Anterior cingulate cortex (tissue), 58 donors: ENCODE results near the gene G0S2.

Source experiments
- DNase-seq, 58 donors: peaks; one replicate each; lab custom pipeline; 2025; lab: John Stamatoyannopoulos, UW

Gene G0S2, protein sequence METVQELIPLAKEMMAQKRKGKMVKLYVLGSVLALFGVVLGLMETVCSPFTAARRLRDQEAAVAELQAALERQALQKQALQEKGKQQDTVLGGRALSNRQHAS

DNA sequence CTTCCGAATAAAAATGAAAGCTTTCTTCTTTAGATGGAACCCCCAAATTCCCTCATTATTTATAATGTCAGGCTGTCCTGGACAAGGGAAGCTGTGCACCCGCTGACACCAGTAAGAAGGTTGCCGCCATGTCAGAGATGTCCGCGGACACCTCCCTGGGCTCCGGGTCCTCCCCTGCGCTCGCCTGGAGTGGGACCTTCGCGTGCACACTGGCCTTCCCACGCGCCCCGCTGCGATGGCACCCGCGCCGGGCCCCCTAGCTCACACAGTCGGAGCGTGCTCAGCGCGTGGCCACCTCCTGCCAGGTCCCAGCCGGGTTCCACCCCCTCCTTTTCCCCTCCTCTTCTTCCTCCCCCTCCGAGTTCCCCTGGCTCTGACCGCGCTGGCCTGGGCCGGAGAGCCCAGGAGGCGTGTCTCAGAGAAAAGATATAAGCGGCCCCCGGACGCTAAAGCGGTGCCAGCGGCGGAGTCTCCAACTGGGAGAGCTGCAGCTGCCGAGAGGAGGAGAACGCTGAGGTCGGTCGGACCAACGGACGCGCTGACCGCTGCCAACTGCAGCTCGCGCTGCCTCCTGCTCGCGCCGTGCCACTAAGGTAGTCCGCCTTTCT is at the start of gene G0S2:
G0S2 (plus strand) TSS at position 456 of the 608 bp plus-strand sequence. CDS start 273 bp downstream, outside the sequence.
- peak in 41 of 58 donors; percentile 8 to 71 (median 41) for DNase-seq

DNA sequence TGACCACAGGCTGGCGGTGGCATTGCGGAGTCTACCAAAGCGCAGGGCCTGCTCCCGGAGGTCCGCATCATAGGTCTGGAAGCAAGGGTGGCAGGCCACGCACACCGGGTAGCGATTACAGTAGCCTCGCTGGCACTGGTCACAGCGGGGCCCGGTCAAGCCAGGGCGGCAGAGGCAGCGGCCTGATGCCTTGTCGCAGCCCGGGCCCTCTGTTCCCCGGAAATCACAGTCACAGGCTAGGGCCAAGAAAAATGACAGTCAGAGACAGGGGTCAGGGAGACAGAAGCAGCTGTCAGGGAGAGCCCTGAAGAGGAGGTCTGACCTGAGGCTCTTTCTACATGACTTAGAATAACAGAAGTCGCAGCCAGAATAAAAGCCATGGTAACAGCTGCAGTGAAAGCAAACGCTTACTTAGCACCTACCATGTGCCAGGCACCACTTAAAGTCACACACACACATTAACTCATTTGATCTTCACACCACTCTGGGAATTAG is 49.4 kb upstream of the G0S2 start:
- no peak for DNase-seq

- DNase-seq, result no peak
Observed at GRCh38 chr1:209626346-209627026, 48.7 kb upstream of the G0S2 start.

DNA sequence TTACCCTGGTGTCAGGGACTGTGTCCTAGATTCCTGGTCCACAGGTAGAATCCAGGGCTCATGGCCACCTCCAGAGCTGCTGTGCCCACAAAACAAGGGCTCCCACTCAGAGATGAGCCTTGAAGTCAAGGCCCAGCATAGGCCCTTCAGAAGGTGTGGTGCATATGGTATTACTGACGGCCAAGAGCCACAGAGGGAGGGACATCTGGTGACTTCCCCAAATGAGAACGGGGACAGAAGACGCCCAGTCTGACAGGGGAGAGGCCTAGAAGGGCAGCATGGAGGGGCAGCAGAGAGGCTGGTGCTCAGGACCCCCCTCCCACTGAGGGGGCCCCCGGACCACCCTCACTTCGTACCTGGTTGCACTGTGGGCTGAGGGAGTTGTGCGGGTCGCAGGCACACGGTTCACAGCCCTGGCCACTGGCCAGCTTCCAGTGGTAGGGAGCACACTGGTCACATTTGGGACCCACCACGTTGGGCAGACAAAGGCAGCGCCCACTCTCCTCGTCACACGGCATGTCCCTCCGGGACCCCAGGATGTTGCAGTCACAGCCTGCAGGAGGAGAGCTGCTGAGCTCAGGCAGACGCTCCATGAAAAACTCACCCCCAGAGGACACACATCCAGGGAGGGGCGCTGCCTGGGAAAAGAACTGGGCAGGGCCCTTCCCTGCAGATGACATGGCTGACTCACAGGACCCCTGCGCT is 48.0 kb upstream of the G0S2 start:
- no peak for DNase-seq

GRCh38 chr1:209627732-209628196 is 47.4 kb upstream of the G0S2 start:
- DNase-seq, result peak in 57 of 58 donors; percentile 17 to 90 (median 71)

DNA sequence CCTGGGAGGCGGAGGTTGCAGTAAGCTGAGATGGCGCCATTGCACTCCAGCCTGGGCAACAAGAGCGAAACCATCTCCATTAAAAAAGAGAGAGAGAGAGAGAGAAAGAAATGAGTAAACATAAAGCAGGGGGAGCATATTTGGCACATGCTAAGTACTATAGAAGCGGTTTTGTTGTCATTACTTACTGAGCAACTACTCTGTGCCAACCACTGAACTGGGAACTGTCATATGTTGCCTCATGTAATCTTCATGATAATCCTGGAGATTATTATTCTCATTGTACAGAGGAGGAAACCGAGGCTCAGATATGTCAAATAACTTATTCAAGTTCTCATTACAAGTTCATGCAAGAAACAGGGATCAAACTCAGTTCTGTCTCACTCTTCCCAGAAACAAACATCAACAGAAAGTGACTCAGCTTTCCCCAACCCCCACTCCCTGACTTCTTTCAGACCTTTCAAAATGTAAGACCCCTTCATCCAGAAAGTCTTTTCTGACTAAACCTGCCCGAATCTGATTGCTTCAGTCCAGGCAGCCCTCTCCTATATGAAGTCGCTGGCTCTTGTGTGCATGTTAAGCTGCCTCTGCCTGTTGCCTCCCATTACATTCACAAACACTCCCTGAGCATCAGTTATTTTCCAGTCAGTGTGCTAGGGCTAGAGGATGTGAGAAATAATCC is 46.5 kb upstream of the G0S2 start:
- DNase-seq, result no peak

DNA sequence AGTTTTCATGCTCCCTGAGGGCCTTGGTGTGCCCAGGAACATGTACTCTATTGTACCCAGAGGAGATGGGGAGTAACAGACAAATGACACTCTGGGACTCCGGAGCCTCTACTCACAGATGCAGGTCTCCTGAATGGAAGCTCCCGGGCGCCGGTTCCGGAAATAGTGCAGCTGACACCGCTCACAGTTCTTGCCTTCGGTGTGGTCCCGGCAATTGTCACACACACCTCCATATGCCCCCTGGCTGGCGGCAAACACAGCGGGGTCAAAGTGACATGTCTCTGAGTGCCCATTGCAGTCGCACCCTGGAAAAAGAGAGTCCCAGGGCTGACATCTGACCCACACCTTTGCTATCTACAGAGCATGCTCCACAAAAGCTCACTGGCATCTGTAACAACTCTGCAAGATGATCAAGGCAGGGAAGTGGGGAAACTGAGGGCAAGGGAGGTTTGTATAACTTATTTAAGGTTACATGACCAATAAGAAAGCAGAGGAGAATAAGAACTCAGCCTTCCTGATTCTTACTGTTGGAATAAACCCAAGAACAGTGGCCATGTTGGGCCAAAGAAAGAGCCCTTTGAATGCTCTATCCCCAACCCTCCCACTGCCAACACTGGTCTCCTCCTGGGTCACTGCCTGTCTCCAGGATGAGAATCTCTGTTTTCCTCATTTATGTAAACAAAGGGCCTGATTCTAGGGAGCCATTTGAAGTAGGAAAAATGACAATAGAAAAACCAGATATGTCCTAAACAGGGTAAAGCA is 45.4 kb upstream of the G0S2 start:
- peak in 17 of 58 donors; percentile 10 to 65 (median 34) for DNase-seq

DNA sequence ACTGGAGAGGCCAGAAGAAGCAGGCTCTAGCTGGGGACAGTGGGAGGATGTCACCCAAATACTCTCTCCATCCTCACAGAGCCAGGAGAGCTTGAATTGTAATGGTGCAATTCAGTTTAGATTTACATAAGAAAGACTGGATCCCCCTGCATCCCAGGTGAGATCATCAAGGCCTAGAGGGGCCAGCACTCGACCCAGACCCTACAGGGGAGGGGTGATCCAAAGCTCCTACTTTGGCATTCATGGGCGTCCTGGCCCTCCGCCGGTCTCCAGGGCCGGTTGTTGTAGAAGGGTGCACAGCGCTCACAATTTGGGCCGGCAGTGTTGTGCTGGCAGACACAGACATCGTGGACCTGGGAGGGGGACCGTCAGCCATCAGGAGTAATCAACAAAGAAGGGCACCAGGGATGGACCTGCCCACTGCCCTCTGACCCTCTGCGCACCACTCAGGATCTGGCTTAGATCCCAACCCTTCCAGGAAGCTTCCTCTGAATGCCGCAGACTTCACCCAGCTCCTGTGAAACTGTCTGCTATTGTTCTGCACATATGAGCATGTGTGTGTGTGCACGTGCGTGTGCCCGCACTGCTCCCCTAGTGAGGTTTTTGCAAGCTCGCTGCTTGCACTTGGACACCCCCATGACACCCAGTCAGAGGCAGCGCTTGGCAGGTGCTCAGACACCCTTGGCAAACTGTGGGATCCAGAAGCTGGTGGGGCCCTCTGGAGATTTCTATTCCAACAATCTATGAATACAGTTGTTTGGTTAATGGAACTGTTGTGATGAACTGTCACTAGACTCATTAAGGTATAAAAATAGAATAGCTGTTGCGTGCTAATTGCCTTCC is 44.6 kb upstream of the G0S2 start:
- DNase-seq, result peak in 8 of 58 donors; percentile 16 to 66 (median 38)

DNA sequence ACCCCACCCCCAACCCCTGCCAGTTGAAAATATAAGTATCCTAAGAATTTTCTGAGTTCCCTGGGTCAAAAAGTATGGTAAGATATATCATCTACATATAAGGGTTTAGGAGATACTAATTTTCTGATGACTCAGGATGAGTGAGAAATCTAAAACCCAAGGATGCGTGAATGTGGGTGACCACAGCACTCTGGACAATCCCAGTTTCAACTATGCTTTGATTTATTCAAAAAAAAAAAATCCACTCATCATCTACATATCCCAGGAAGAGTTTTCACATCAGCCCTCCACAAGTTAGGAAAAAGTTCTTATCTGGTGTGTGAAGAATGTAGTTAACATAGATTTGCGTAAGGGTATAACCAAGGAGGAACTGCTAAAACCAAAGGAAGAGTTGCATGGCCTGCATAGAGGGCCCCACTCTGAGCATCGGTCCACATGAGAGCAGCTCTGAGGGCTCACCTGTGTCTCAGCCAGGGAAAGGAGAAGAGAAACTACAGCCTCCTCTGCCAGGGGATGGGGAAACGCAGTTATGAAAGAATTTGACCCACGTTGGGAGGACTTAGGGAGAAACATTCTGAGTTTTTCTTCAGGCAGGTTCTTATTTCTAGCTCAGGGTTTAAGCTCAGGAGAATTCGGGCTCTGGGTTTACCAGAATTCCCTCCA is 41.7 kb upstream of the G0S2 start:
- no peak for DNase-seq

DNA sequence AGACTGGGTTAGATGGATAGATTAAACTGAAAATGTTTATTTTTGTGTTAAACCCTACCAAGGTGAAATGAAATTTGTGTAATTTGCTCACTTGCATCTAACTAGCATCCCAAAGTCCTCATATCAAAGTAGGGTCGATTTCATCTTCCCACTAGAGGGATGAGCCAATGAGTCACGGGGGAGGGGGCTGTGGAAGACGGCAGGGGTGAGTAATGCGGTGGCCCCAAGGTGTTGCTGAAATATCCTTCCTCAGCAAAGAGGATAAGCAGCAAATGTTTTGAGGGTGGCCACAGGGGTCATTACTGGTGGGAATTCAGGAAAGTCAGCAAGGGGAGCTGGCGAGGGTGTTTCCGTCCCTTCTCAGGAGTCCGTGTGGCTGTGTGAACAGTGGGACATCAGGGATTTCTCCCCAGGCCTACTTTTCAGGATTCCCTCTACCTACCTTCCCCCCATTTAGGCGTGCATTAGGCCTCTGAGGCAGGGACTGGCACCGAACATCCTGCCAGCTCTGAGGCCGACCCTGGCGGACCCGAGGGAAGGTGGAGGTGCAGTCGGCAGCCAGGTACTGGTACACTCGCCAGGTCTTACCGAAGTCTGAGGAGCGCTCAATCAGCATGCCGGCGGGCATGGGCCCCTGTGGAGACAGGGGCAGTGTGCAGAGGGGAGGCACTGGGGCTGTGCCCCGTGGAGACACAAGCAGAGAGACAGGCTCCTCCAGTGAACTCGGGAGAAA is 41.0 kb upstream of the G0S2 start:
- DNase-seq, result no peak

- DNase-seq, result no peak
Observed at GRCh38 chr1:209635850-209636249, 39.4 kb upstream of the G0S2 start.

DNA sequence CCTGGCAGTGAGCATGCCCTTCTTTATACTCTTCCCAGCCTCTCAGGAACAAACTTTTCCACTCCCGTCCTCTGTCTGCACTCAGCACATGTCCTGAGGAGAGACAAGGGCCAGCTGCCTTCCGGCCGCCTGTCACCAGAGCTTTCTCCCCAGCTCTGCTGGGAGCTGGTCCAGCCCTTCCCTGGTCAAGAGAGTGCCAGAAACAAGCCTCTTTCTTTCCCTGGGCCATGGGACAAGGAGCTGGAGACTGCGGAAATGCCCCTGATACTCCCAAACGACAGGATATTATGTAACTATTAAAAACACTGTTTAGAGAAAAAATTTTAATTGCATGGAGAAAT is 33.4 kb upstream of the G0S2 start:
- DNase-seq, result peak in 55 of 58 donors; percentile 13 to 93 (median 77)

- DNase-seq, result peak in 2 of 58 donors; percentile 36 to 52
Observed at GRCh38 chr1:209642816-209643215, 32.4 kb upstream of the G0S2 start.

DNA sequence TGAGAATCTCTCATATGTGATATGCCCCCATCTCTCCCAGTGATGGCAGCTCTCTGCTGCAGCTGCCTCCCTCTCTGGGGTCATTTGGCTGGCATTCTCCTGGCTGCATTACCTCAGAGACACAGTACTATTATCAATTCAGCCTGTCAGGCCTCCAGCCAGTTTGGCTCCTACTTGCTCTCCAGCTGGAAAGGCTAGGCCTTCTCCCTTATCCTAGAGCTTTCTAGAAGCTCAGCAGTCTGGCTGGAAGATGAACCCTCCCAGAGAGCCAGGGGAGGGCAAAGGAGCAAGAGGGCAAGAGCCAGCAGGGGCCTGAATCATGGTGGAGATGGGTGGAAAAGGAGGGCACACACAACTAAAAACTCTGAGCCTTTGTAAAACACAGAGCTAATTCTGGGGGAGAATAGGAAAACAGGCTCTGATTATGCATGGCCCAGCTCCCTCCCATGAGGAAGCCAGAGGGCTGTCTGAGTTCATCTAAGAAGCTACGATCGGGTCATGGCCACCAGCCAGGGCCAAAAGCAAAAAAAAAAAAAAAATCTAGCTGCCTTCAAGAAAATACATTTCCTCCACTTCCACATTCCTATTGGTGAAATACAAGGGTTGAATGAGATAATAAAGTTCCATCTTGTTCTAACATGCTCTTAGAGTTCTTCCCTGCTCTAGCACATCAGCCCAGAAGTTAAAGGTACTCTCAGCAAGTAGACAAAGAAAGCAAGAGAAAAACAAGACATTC is 31.8 kb upstream of the G0S2 start:
- DNase-seq, result peak in 53 of 58 donors; percentile 12 to 91 (median 70)

DNA sequence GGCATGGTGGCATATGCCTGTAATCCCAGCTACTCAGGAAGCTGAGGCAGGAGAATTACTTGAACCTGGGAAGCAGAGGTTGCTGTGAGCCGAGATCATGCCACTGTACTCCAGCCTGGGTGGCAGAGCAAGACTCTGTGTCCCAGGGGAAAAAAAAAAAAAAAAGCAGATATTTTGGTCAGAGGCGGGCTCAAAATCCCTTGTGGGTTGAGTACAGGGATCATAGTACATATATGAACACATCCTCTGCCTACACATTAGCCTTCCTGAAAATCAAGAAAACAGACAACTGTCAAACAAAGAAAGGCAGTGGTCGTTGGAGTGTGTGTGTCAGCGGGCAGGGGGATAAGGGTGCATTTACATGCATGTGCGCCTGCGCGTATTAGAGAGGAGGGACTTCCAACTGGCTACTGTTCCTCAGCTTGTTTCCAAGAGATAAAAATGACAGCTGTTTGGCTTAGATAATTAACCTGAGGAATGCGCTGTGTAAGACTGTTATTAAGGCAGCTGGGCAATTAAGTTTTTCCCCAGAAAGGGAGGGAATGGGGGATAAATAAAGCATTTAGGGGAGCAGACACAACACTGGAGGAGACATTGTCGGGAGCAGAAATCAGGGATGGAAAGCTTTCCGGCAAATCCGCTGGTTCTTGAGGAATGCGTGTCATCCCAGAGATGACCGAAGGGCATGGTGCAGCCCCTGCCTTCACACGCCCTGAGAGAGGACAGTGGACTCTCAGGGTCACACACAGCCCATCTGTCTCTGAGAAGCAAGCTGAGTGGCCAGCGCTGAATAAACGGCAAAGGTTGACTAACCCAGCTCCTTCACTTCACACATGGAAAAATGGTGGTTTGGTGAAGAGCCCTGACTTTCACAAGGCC is 29.4 kb upstream of the G0S2 start:
- DNase-seq, result no peak

GRCh38 chr1:209646558-209646957 is 28.7 kb upstream of the G0S2 start:
- DNase-seq, result no peak
